ENCODE results near the gene MEMO1.
"Not testable (repeated sequence)": the region's sequence is repeated elsewhere in the genome, so short reads cannot be mapped to it uniquely, and the experiment has no call there.

Gene MEMO1

DNA sequence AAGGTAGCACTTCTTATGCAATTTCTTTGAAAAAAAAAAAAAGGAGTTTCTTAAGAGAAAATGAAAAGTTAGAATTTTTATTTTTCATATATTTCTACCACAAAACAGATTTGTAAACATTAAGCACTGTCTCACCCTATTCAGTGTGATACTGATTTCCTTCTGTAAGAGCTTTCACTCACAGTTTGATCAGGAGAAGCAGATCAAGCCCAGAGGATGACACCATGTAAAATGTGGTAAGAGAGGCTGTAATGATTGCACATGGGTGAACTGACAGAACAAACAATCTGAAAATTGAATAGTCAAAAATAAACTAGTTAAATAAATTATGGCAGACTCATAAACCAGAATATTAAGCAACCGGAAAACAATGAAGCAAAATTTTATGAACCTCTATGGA, 54.5 kb downstream of the MEMO1 start:
- Histone ChIP-seq H4K20me1 (ENCODE audit: control insufficient read depth, insufficient read depth, low read depth, low read length) (peaks cover 9% of the 10 kb centered on the region; the same call in 1 of the 2 replicates), H3K79me2 (ENCODE audit: control insufficient read depth, low read length) (peaks cover 95% of the 10 kb centered on the region), H3K27ac (ENCODE audit: low read depth, low read length) (no peak overlapping the region), H3K27me3 (ENCODE audit: control insufficient read depth, low read length) (no peaks in the 10 kb centered on the region), H3K4me1 (ENCODE audit: control insufficient read depth, low read length) (no peaks in the 10 kb centered on the region), H3K4me3 (ENCODE audit: low read length) (no peak overlapping the region), H3K4me2 (ENCODE audit: low read length) (no peak overlapping the region), H3K9me3 (ENCODE audit: control insufficient read depth, insufficient read depth, low read length) (no peaks in the 10 kb centered on the region), H3K9me2 (replicated peaks; ENCODE audit: control insufficient read depth, low read length) (no peaks in the 10 kb centered on the region), H3F3A (ENCODE audit: control insufficient read depth, insufficient read depth) (no peaks in the 10 kb centered on the region), H3K36me3 (ENCODE audit: control insufficient read depth, low read length) (peaks cover 10% of the 10 kb centered on the region; the same call in 1 of the 2 replicates)
- TF ChIP-seq, protein P1, sequence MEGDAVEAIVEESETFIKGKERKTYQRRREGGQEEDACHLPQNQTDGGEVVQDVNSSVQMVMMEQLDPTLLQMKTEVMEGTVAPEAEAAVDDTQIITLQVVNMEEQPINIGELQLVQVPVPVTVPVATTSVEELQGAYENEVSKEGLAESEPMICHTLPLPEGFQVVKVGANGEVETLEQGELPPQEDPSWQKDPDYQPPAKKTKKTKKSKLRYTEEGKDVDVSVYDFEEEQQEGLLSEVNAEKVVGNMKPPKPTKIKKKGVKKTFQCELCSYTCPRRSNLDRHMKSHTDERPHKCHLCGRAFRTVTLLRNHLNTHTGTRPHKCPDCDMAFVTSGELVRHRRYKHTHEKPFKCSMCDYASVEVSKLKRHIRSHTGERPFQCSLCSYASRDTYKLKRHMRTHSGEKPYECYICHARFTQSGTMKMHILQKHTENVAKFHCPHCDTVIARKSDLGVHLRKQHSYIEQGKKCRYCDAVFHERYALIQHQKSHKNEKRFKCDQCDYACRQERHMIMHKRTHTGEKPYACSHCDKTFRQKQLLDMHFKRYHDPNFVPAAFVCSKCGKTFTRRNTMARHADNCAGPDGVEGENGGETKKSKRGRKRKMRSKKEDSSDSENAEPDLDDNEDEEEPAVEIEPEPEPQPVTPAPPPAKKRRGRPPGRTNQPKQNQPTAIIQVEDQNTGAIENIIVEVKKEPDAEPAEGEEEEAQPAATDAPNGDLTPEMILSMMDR (IDR thresholded peaks at IDR 0.05; ENCODE audit: low read depth, low read length, poor library complexity, severe bottlenecking) = no peak
- no peak for TF ChIP-seq EZH2phosphoT487 (IDR thresholded peaks at IDR 0.05; ENCODE audit: borderline replicate concordance, low read length)

DNA sequence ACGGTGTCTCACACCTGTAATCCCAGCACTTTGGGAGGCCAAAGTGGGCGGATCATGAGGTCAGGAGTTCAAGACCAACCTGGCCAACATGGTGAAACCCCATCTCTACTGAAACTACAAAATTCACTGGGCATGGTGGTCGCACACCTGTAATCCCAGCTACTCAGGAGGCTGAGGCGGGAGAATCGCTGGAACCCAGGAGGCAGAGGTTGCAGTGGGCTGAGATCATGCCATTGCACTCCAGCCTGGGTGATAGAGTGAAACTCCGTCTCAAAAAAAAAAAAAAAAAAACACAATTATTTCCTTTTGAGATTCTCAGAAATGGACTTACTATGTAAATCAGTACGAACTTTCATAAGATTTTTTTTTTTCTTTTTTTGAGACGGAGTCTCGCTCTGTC, 57.7 kb downstream of the MEMO1 start:
- not testable (repeated sequence) for H3K27me3 ChIP-seq (ENCODE audit: control insufficient read depth, low read length); H3K9me2 ChIP-seq (replicated peaks; ENCODE audit: control insufficient read depth, low read length); H3K4me1 ChIP-seq (ENCODE audit: control insufficient read depth, low read length); H3F3A ChIP-seq (ENCODE audit: control insufficient read depth, insufficient read depth); H4K20me1 ChIP-seq (ENCODE audit: control insufficient read depth, insufficient read depth, low read depth, low read length); H3K27ac ChIP-seq (ENCODE audit: low read depth, low read length); H3K4me3 ChIP-seq (ENCODE audit: low read length); H3K9me3 ChIP-seq (ENCODE audit: control insufficient read depth, insufficient read depth, low read length); H3K4me2 ChIP-seq (ENCODE audit: low read length)
- peaks cover 96% of the 10 kb centered on the region for H3K79me2 ChIP-seq (ENCODE audit: control insufficient read depth, low read length)
- peaks cover 13% of the 10 kb centered on the region; the same call in 1 of the 2 replicates for H3K36me3 ChIP-seq (ENCODE audit: control insufficient read depth, low read length)

DNA sequence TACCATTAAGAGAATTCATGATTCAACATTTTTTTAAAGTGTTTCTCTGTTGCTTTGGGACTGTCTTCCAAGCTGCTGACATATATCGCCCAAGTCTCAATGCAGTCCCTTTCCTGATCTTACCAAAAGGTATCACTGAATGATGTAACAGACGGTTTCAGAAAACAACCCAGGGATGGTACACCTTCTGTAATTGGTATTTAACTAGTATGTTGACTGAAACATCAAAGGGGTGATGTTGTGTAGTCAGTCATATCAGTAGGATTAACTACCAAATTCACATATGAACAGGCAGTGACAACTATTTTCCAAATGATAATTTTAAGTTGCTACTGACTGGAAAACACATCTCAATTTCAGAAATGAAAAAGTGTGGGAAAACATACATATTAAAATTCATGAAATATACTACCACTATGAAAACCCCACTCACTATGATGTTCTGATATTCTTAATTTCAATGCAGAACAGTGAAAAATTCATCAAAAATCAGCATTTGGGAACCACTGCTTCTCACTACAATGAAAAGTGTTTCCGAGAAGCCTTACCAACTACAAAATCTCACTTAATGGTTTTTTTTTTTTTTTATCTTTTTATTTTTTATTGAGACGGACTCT, 59.8 kb downstream of the MEMO1 start:
- Histone ChIP-seq H3K9me2 (replicated peaks; ENCODE audit: control insufficient read depth, low read length) (no peaks in the 10 kb centered on the region), H3K4me2 (ENCODE audit: low read length) (no peak overlapping the region), H3K27me3 (ENCODE audit: control insufficient read depth, low read length) (no peaks in the 10 kb centered on the region), H3K27ac (ENCODE audit: low read depth, low read length) (no peak overlapping the region), H3K4me1 (ENCODE audit: control insufficient read depth, low read length) (peaks cover 5% of the 10 kb centered on the region), H3K9me3 (ENCODE audit: control insufficient read depth, insufficient read depth, low read length) (no peaks in the 10 kb centered on the region), H3K79me2 (ENCODE audit: control insufficient read depth, low read length) (peaks cover 96% of the 10 kb centered on the region), H3K4me3 (ENCODE audit: low read length) (no peak overlapping the region), H3K36me3 (ENCODE audit: control insufficient read depth, low read length) (peaks cover 3% of the 10 kb centered on the region; the same call in 1 of the 2 replicates), H4K20me1 (ENCODE audit: control insufficient read depth, insufficient read depth, low read depth, low read length) (no peaks in the 10 kb centered on the region), H3F3A (ENCODE audit: control insufficient read depth, insufficient read depth) (no peaks in the 10 kb centered on the region; the same call in 1 of the 2 replicates)
- TF ChIP-seq, protein P1 (IDR thresholded peaks at IDR 0.05; ENCODE audit: low read depth, low read length, poor library complexity, severe bottlenecking) = no peak
- no peak for TF ChIP-seq EZH2phosphoT487 (IDR thresholded peaks at IDR 0.05; ENCODE audit: borderline replicate concordance, low read length)

DNA sequence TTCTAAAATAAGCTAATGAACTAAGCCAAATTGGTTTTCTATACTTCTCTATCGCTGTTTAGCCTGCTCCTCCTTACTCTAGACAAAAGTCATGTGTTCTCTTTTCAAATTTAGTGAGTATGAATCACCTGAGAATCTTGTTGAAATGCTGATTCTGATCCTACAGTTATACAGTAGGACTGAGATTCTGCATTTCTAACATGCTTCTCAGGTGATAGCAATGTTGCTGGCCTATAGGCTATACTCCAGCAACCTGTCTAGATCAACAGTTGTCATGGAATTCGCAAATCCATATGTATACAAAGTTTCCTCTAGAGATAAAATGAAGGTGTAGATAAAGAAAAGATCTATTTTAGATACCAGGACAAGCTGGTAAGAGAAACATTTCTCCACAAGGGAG, 62.9 kb downstream of the MEMO1 start:
- peaks cover 93% of the 10 kb centered on the region for H3K79me2 ChIP-seq (ENCODE audit: control insufficient read depth, low read length)
- H3K4me3 ChIP-seq (ENCODE audit: low read length) = no peak overlapping the region
- peaks cover 5% of the 10 kb centered on the region for H3K4me1 ChIP-seq (ENCODE audit: control insufficient read depth, low read length)
- TF ChIP-seq, protein P1 (IDR thresholded peaks at IDR 0.05; ENCODE audit: low read depth, low read length, poor library complexity, severe bottlenecking) = no peak
- no peak for TF ChIP-seq EZH2phosphoT487 (IDR thresholded peaks at IDR 0.05; ENCODE audit: borderline replicate concordance, low read length)
- peaks cover 10% of the 10 kb centered on the region for H3K36me3 ChIP-seq (ENCODE audit: control insufficient read depth, low read length)
- H3K4me2 ChIP-seq (ENCODE audit: low read length) = no peak overlapping the region
- no peaks in the 10 kb centered on the region for H3K27me3 ChIP-seq (ENCODE audit: control insufficient read depth, low read length)
- no peaks in the 10 kb centered on the region for H3K9me3 ChIP-seq (ENCODE audit: control insufficient read depth, insufficient read depth, low read length)
- no peak overlapping the region for H3K27ac ChIP-seq (ENCODE audit: low read depth, low read length)
- H3F3A ChIP-seq (ENCODE audit: control insufficient read depth, insufficient read depth) = no peaks in the 10 kb centered on the region; the same call in 1 of the 2 replicates
- H3K9me2 ChIP-seq (replicated peaks; ENCODE audit: control insufficient read depth, low read length) = no peaks in the 10 kb centered on the region
- peaks cover 5% of the 10 kb centered on the region; the same call in 1 of the 2 replicates for H4K20me1 ChIP-seq (ENCODE audit: control insufficient read depth, insufficient read depth, low read depth, low read length)
